Stimulated activated CD8-positive, alpha-beta memory T cell treated with anti-CD3 and anti-CD28 coated beads, Interleukin-12 subunit alpha, Interleukin-12 subunit beta, amount 100 ng/mL, for 24 hours (primary cell): ENCODE results near the gene RITA1.

Experiments used
- DNase-seq: peaks from one replicate; pipeline ENCODE4 v3.0.0-alpha.2; 2020; ENCODE audit errors: extremely low read depth

Gene RITA1

DNA sequence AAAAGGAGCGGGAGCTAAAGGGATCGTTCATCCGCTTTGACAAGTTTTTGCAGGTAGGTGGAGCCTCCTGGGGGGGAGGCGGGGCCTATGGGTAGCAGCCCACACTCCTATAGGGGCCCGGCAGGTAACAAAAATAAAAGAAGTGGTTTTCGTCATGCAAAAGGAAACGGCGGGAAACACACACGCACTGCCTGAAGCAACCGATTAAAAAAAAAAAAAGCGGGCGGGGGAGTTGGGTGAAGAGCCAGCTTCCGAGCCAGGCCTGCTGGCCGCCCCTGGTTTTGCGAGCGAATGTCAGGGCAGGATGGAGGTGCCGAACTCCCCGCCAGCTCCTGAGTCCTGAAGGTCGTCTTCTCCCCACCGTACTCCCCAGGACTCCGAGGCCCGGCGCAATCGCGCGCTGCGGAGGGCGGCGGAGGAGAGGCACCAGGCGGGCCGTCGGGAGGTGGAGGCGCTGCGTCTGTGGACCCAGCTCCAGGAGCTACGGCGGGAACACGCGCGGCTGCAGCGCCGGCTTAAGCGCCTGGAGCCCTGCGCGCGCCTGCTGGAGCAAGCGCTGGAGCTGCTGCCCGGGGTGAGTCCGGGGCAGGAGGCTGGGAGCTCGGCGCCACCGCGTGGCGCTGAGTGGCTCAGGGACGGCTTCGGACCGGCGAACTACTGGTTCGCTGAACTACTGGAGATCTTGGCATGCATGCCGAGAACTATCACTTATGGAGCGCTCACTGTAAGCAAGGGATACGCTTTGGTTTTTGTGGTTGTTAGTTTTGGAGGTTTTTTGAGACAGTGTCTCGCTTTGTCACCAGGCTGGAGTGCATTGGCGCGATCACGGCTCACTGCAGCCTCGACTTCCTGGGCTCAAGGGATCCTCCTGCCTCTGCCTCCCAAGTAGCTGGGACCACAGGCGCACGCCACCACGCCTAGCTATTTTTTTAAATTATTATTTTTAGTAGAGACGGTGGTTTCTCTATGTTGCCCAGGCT lies 32.4 kb upstream of the RITA1 start:
- DNase-seq = no peak

GRCh38 chr12:113154351-113154973 lies 31.1 kb upstream of the RITA1 start:
- no peak for DNase-seq

DNA sequence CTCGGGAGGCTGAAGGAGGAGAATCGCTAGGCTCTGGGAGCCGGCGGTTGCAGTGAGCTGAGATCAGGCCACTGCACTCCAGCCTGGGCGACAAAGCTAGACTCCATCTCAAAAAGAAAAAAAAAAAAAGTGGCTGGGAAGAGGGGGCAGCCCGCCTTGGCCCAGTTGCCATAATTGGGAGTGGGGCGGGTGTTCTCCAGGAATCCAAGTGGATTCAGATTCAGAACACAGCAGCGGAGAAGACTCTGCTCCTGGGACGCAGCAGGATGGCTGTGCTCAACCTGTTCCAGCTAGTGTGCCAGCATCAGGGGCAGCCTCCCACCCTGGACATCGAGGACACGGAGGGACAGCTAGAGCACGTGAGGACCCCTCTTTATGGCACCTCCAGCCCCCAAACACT lies 30.5 kb upstream of the RITA1 start:
- DNase-seq = no peak

GRCh38 chr12:113155646-113156045 lies 29.9 kb upstream of the RITA1 start:
- no peak for DNase-seq

DNA sequence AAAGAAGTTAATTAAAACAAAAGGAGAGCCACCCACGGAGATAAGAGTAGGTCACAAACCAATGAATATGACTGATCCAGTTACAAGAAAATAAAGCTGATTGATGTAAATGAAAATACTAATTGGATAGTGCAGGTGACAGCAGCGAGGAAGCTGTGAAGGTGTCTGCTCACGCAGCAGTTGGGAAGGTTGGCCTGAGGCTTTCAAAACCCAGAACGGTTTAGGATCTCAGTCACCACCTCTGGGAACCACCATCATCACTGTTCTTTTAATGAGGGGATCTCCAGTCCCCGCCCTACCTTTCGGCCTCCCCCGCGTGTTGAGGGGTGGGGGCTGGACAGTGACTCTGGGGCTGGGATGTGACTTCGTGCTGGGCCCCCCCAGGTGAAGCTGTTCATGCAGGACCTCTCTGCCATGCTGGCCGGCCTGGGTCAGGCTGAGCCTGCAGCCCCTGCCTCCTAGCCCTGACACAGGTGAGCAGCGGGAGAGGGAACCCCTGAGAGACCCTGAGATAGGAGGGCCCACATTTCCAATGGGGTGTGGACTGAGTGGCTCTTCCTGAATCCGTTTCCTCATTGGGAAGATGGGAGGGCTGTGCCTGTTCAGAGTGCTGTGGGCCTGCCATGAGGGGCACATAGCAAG lies 28.2 kb upstream of the RITA1 start:
- no peak for DNase-seq

GRCh38 chr12:113158439-113159203 lies 26.9 kb upstream of the RITA1 start:
- DNase-seq = no peak

GRCh38 chr12:113159937-113160336 lies 25.6 kb upstream of the RITA1 start:
- no peak for DNase-seq

DNA sequence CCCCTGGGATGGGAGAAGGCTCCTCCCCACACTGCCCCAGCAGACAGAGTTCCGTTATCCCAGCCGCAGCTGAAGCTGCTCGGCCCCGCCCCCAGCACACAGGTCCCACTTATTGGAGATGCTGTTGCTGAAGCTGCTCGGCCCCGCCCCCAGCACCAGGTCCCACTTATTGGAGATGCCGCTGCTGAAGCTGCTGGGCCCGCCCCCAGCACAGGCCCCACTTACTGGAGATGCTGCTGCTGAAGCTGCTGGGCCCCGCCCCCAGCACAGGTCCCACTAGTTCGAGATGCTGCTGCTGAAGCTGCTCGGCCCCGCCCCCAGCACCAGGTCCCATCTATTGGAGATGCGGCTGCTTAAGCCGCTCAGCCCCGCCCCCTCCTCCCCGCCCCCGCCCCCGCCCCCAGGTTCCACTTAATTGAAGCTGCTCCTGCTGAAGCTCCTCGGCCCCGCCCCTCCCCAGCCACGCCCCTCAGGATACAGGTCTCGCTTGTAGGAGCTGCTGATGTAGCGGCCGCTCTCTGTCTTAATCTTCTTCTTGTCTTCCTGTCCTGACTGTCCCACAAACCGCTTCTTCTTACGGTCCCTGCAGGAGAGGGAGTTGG lies 24.0 kb upstream of the RITA1 start:
- no peak for DNase-seq

DNA sequence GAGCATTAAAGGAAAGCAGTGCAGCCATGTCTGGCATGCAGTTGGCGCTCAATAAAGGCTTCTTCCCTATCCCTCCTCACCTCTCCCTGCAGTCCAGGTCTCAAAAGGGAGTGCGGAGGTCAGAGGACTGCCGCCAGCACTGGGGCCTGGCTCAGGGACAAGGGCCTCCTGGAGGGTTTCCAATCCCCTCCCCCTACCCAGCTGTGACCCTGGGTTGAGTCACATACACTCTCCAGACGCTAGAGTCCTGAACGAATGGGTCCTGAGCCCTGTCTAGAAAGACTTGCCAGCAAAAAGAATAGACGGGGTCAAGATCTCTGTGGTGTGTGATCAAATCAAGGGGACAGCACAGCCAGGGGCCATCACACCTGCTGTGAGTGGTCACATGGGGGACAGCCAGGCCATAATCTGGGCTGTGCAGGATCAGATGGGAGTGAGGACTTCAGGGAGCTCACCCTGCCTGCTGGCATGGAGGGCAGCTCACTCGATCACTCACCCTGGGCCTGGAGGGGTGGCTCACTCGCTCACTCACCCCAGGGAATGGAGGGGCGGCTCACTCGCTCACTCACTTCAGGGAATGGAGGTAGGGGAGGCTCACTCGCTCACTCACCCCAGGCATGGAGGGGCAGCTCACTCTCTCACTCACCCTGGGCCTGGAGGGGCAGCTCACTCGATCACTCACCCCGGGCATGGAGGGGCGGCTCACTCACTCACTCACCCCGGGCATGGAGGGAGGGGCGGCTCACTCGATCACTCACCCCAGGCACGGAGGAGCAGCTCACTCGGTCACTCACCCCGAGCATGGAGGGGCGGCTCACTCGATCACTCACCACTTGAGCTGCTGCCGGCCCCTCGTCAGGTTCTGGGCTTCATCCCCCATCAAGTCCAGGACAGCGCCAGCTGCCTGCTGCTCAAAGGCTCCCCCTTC lies 23.2 kb upstream of the RITA1 start:
- DNase-seq = no peak

- DNase-seq = no peak
These were observed 22.5 kb upstream of the RITA1 start for GRCh38 chr12:113163030-113163360.

GRCh38 chr12:113164014-113164413 lies 21.5 kb upstream of the RITA1 start:
- no peak for DNase-seq

GRCh38 chr12:113165521-113166450 lies 19.7 kb upstream of the RITA1 start:
- DNase-seq = no peak

DNA sequence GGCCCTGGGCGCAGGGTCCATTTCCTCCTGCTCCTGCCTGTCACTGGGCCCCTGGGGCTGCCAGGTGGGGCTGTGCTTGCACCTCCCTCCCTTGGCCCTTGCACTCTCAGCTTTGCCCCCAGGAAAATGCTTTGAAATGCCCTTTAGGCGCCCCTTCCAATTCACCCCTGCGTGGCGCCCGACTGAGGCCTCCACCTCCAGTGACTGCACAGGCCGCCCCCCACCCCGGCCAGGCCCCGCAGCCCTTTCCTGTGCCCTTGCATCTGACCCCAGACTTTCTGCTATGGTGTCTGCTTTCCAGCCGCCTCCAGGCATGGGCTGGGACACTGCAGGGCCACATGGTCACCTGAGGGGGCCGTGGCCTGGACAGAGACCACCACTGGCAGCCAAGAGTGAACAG lies 17.7 kb upstream of the RITA1 start:
- DNase-seq = no peak

- no peak for DNase-seq
These were observed 15.8 kb upstream of the RITA1 start for GRCh38 chr12:113169697-113170096.

- DNase-seq = no peak
These were observed 15.1 kb upstream of the RITA1 start for GRCh38 chr12:113170457-113170856.

GRCh38 chr12:113170926-113171325 lies 14.6 kb upstream of the RITA1 start:
- DNase-seq = no peak

- DNase-seq = no peak
These were observed 14.0 kb upstream of the RITA1 start for GRCh38 chr12:113171543-113171942.

GRCh38 chr12:113172185-113172584 lies 13.3 kb upstream of the RITA1 start:
- DNase-seq = no peak

DNA sequence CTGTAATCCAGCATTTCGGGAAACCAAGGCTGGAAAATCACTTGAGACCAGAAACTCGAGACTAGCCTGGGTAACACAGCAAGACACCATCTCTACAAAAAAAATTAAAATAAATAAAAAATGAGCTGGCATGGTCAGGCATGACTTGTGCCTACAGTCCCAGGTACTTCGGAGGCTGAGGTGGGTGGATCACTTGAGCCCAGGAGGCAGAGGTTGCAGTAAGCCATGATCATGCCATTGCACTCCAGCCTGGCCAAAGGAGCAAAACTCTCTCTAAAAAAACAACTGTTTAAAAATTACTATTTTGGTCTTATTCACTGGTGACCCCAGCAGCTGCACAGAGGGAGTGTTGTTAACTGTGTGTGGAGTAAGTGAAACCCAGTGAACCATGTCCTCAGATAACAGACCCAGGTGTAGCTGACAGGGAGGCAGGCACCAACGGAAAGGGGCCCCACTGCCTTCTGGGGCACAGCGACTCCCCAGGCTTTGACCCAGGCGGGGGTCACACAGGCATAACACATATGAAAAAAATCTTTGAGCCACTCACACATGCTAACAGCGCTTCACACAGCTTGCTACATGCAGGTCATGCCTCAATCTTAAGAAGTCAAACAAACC lies 12.3 kb upstream of the RITA1 start:
- DNase-seq = no peak
